ENCODE measurements around the gene KLHL30. TPM values are rescaled to one million over a fixed set of nuclear protein-coding genes. Genes with fewer than 3 reads are reported as not detected.

The KLHL30 gene
- total and polyA plus RNA-seq, 8 donors = 0.06 to 1.0 (median 0.15) TPM

DNA sequence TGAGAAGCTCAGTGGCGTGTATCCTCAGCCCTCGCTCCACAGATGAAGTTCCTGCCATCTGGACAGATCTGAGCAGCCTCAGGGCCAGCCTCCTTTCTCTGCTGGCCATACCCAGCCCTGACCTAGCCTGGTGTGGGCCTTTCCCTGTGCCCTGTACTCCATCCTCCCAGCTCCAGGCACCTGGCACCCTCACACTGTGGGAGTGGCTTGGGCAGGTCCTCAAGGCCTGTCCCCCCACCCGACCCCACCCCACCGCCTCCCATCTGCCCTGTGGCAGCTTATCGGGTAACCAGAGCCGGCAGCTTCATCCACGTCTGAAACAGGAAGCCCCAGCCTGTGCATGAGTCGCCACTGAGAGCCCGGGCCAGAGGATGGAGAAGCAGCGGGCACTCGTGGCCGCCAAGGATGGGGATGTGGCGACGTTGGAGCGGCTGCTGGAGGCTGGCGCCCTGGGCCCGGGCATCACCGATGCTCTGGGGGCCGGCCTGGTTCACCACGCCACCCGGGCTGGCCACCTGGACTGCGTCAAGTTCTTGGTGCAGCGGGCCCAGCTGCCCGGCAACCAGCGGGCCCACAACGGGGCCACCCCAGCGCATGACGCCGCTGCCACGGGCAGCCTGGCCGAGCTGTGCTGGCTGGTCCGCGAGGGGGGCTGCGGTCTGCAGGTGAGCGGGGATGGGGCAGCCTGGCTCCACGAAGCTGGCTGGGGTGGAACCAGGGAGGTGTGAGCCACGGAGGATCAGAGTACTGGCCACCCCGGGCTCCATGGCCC, 38.2 kb upstream of the KLHL30 start, which contains the start of gene ESPNL:
Gene ESPNL, plus strand, starts transcription at position 292 of the 772 bp plus-strand sequence. Its CDS starts 80 bp downstream, at position 372.
- Histone ChIP-seq H3K4me3 (no peak within 1 kb of the TSS), H3K36me3 (peaks cover 0 to 5% of the 10 kb centered on the region in 2 donors), H3K4me1 (no peaks in the 10 kb centered on the region), H3K9me3 (no peaks in the 10 kb centered on the region), H3K27me3 (peaks cover 0 to 7% of the 10 kb centered on the region in 2 donors), H3K27ac (no peak within 1 kb of the TSS)
- intact Hi-C loops (cut with DNase I) = no loop called here
- ATAC-seq = no peak
- peak in 1 of 4 donors; percentile 65 for DNase-seq
- TF ChIP-seq, protein P1, sequence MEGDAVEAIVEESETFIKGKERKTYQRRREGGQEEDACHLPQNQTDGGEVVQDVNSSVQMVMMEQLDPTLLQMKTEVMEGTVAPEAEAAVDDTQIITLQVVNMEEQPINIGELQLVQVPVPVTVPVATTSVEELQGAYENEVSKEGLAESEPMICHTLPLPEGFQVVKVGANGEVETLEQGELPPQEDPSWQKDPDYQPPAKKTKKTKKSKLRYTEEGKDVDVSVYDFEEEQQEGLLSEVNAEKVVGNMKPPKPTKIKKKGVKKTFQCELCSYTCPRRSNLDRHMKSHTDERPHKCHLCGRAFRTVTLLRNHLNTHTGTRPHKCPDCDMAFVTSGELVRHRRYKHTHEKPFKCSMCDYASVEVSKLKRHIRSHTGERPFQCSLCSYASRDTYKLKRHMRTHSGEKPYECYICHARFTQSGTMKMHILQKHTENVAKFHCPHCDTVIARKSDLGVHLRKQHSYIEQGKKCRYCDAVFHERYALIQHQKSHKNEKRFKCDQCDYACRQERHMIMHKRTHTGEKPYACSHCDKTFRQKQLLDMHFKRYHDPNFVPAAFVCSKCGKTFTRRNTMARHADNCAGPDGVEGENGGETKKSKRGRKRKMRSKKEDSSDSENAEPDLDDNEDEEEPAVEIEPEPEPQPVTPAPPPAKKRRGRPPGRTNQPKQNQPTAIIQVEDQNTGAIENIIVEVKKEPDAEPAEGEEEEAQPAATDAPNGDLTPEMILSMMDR (IDR thresholded peaks at IDR 0.05) = no peak

DNA sequence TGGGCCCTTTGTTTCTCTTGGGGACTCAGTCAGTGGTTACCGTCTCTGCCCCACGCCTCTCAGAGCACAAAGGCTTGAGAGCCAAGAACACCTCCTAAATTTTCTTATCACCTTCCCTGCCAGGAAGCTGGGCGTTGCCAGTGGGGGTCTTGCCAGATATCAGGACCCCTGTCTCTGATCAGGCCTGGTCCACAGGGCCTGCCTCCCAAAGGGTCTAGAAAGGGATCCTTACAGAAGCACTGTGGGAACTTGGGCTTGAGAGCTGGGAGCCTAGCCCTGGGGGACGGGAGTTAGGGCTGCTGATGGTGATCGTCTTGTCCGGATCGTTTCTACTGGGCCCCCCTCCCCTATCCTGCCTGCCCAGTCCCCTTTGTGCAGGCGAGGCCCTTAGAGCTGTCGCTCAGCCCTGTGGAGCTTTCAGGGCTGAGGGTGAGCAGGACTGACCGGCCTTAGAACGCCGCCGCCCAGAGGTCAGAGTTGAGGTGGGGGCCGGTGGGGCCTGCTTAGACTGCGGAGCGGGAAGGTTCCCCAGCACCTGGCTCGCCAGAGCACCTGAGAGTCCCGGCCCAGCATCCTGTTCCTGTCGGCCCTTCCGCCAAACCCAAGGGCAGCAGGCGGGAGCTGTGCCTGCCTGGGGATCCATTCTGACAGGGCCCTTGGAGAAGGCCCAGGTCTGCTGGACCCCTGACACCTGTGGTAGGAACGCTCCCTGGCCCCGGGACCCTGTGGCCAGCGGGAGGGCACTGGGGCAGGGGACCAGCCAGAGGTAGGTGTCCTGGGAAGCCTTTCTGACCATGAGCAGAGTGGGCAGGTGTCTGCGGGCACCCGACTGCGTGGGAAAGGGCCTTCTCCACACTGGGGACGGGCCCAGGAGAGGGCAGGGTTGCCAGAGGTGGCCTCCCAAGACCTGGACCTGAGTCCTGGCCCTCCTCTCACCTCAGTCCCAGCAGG, 37.4 kb upstream of the KLHL30 start:
- DNase-seq (peak in 1 of 4 donors; percentile 76), ATAC-seq (no peak)
- TF ChIP-seq, protein P1 (IDR thresholded peaks at IDR 0.05) = no peak

GRCh38 chr2:238101891-238102841, 36.3 kb upstream of the KLHL30 start:
- no peak overlapping the region for H3K27ac ChIP-seq
- ATAC-seq = no peak
- peak in 1 of 4 donors; percentile 78 for DNase-seq
- no peaks in the 10 kb centered on the region for H3K36me3 ChIP-seq
- intact Hi-C loops (cut with DNase I) = no loop called here
- no peaks in the 10 kb centered on the region for H3K4me1 ChIP-seq
- no peaks in the 10 kb centered on the region for H3K9me3 ChIP-seq
- TF ChIP-seq, protein P1 (IDR thresholded peaks at IDR 0.05) = no peak
- H3K27me3 ChIP-seq = peaks cover 0 to 24% of the 10 kb centered on the region in 2 donors
- no peak overlapping the region for H3K4me3 ChIP-seq

More for the DNA sequence above, 37.4 kb upstream of the KLHL30 start:
- H3K27me3 ChIP-seq = peaks cover 0 to 14% of the 10 kb centered on the region in 2 donors
- no peak overlapping the region for H3K27ac ChIP-seq
- intact Hi-C loops (cut with DNase I) = no loop called here
- H3K4me3 ChIP-seq = no peak overlapping the region
- H3K9me3 ChIP-seq = no peaks in the 10 kb centered on the region
- no peaks in the 10 kb centered on the region for H3K4me1 ChIP-seq
- H3K36me3 ChIP-seq = no peaks in the 10 kb centered on the region

- H3K9me3 ChIP-seq = no peaks in the 10 kb centered on the region
- DNase-seq (no peak), ATAC-seq (no peak)
- H3K27ac ChIP-seq = no peak overlapping the region
- H3K36me3 ChIP-seq = no peaks in the 10 kb centered on the region
- intact Hi-C loops (cut with DNase I) = no loop called here
- peaks cover 0 to 31% of the 10 kb centered on the region in 2 donors for H3K27me3 ChIP-seq
- no peak overlapping the region for H3K4me3 ChIP-seq
- TF ChIP-seq, protein P1 (IDR thresholded peaks at IDR 0.05) = no peak
- H3K4me1 ChIP-seq = no peaks in the 10 kb centered on the region
These were observed 35.6 kb upstream of the KLHL30 start for GRCh38 chr2:238102865-238103264.

Data from left lung (tissue), 10 donors.